ENCODE measurements around the gene PHF1.

The PHF1 gene

DNA sequence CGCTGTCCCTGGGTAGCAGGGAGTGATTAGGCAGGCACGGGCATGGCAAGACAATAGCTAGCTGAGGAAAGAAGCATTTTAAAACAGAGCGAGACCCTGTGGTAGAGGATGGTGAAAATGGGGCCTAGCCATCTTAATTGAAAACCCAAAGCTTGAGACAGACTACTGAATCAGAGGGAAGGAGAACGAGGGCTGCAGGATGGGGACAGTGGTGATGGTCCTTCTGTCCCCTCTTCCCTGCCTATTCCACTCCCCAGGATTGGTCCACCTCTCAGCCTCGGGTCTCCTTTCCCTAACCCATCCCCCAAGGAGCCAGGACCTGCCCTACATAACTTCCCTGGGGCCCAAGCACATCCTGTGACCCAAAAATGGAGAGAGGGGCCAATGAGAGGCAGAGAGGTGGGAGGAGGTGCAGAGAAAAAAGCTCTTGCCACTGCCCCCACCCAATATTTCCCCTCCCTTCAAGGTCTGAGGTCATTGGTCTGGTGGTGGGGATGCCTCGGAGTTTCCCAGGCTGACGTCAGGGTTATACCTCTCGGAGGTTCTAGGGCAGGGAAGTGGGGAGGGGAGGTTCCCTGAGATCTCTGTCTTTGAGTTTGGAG is 8.0 kb downstream of the PHF1 start:
- DNase-seq = peak; percentile 51 to 55

DNA sequence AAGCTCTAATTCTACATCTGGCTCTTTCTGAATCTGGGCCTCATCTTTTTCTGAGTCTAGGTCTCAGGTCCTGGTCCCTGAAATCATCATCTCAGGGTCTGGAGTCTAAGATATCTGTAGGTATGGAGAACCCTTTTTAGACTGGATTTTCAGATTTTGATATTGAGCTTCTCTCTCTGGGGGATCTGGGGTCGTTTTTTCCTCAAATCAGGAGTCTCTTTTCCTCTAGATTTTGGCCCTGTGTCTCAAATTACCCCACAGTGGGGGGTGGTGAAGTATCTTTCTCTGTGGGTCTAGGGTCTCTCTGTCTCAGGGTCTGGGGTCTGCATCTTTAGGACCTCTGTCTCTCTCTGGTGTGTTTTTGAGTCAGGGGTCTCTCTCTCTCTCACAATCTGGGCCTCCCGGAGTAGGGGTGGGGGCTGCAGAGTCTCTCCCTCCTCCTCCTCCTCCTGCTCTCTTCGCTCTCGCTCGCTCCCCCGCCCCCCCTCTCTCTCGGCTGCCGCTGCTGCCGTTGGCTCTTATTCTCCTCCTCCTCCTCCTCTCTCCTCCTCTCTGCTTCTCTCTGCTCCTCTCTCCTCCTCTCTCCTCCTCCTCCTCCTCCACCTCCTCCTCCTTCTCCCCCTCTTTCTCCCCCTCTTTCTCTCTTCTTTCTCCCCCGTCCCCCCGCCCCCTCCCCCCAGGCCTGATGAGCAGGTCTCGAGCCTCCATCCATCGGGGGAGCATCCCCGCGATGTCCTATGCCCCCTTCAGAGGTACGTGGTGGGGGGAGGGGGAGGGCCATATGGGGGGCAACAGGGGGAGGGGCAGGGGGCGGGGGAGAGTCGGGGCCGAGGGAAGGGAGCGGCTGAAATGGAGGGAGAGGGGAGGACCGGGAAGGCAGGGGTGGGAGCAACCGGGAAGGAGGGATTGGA is 9.0 kb downstream of the PHF1 start, which contains the start of gene SYNGAP1:
Gene SYNGAP1, plus strand, starts transcription at position 486 of the 911 bp plus-strand sequence. Its CDS starts 200 bp downstream, at position 686.
- DNase-seq = peak; percentile 51 to 53

DNA sequence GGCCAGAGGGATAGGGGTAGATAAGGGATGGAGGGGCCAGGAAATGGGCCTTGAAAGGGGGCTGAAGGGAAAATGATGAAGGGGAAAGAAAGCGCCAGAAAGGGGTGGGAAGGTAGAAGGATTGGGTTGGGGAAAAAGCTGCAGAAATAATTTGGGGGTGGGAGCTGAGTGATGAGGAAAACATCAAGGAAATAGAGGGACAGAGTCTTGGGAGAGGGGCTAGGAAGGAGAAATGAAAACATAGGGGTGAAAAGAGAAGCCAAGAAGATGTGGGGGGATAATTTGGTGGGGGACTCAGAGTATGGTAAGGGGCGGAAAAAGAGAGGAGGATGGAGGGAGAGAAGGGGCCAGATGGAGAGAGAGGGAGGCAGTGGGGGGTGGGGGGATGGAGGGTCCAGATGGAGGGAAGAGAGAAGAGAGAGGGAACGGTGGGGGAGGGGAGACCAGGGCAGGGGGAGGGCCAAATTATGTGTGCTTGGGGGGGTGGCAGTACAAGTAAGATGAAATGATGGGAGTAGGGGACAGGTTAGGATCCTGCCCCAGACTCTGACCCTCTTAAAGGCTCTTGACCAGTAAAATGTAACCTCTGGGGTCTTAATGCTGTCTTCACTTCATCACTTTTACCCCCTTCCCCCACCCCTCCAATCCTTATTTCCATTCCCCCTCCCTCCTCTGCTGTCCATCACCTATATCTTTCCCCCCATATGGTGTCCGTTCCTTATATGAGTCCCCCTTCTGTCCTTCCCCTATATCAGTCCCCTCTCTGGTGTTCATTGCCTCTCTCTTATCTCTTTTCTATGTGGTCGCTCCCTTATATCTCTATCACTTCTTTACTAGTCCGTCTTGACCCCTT is 9.9 kb downstream of the PHF1 start:
- DNase-seq = no peak

DNA sequence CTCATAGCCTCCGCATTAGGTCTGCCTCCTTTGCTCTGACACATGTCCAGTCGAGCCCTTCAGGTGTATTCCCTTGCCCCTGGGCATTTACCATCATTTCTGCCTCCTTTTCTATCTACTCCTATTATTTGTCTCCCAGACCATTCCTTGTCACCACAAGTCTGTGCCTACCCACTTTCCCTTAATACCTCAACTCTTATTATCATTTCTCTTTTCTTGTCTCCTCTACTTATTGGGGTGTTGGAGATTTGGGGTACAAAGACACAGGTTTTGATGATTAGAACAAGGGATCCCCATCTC is 10.5 kb downstream of the PHF1 start:
- no peak for DNase-seq

DNA sequence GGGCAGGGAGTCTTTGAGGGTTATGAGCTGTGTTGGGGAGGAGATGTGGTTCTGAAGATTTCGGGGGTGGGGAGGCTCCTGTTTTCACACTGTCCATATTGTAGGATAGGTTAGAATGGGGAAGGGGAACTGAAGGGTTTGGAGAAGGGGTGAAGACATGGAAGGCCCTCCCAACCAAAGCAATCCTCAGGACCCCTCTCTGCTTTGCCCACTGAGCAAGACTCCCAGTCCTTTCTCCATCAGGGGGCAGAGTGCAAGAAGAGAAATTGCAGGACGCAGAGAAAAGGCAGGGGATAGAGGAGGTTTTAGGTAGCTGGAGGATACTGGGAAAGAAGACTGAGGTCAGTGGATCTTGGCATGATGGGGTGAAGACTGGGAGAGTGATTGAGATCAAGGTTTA is 13.0 kb downstream of the PHF1 start:
- no peak for DNase-seq

DNA sequence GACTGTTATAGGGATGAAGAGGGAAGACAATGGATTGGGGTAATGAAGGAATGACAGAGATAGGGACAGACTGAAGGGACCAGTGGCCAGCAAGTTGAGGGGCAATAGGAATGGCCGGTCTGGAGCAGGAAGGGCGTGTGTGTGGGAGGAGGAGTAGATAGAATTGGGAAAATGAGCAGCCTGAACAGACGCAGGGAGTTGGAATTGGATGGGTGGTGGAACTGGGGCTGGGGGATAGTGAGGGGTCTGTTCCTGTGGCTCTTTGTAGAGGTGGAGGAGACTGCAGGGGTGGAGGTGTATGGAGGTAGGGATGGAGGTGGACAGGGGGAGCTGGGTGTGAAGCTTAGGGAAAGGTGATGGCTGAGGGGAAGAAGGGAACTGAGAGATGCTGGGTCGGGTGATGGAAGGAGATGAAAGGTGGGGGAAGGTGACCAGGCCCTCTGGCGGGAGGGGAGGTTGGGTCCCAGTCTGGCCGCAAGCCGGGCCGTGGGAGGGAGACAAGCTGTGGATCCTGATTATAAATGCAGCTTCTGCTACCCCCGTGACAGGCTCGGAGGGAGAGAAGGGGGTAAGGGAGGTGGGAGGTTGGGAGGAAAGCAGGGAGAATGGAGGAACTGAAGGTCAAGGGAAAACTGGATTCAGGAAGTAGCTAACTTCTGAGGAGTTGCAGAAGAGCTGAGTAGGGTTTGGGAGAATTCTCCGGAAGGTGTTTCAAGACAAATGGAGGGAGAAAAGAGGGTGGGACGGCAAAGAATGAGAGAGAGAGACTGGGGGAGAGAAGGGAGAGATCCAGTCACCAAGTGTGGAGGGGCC is 14.2 kb downstream of the PHF1 start:
- no peak for DNase-seq

DNA sequence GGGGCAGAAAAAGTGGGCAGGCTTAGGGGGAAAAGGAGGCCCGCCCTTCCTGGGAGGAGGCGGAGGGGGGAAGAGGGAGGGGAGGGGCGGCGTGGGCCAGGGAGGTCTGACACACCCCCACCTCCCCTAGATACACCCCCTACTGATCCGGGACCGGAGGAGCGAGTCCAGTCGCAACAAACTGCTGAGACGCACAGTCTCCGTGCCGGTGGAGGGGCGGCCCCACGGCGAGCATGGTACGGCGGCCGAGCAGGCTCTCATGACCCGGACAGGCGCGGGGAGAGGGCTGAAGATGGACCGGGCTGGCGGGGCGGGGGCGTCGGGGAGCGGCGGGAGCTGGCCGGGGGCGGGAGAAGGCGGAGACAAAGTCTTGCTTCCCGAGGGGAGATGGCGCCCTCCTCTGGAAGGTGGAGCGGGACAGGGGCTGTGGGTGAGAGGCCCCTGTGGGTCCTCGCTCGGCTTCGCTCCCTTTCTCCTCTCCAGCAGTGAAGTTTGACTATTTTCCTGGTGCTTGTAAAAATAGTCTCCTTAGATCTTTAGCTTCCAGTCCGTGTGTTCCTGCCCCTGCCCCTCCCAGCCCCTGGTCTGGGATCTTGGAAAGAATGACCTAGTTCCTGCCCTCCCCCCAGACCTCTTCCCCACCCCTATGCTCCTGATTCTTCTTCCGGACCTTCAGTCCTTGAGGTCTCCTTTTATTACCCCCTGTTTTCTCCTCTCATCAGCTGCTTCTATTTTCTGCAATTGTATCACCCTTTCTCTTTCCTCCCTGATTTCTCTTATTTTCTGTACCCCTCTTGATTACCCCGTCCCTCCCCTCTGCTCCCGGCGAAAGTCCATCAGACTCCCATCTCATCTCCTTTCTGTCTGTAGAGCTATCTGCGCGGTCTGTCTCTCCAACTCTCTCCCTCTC is 15.1 kb downstream of the PHF1 start:
- peak; percentile 83 to 84 for DNase-seq

DNA sequence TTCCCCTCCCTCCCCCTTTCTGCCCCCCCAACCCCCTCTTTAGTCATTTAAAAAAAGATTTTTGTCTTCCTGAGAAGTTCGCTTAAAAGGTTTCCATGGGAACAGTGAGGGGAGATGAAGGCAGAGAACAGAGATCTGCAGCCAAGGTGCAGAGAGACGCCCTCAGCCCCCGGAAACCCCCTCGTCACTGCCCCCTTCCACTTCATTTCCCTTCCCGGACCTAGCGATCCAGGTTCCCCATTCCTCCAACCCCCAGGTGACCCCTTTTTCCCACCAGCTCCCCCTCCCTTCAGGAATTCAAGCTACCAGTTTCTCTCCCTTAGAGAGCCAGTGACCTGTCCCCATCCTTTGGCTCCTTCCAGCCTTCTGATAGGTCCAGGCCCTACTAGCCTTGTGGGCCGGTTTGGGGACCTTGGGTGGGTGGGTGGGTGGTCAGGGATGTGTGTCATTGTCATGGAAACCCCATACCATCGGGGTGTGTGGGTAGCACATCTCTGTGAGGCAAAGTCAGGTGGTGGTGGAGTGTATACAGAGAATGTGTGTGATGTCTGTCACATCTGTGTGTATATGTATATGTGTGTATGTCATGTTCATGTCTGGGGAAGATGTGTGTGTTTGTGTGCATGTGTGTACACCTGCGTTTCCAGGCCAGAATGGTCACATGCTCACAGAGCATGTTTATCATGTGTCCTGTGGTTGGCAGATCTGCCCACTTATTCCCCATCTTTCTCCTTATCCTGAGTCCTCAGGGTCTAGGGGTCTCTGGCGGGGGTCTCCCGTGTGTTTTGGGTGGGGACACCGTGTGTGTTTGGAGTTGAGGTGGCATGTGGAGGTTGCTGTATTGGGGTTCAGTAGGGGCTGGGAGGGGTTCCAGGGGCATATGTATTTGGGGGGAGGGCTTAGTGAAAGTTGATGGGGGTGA is 16.0 kb downstream of the PHF1 start:
- DNase-seq = peak; percentile 31 to 33

DNA sequence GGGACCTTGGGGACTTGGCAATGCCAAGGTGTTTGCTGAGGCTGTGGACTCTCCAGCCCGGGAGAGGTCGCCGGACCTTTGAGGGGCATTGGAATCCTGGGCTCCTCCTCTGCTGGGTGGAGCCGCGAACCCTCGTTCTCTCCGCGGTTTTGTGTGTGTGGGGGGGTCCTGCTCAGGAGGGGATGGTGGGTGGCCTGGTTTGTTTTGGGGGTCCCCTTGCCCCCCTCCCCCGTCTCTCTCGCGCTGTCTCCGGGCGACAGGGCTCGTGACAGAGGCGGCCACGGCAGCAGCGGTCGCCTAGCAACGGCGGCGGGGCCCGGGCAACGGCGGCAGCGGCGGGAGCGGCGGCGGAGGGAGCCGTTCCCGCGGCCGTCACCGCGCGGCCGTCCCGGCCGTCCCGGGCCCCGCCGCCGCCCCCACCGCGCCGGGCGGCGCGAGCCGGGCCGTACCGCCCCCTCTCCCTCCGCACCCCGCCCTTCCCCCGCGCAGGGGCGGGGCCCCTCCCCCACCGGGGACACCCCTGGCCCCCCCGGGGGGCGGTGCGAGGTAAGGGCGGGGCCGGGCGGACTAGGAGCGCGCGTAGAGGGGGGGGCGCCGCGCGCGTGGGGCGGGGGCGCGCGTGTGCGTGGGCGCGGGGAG is 16.9 kb downstream of the PHF1 start:
- DNase-seq = peak; percentile 70 to 74

DNA sequence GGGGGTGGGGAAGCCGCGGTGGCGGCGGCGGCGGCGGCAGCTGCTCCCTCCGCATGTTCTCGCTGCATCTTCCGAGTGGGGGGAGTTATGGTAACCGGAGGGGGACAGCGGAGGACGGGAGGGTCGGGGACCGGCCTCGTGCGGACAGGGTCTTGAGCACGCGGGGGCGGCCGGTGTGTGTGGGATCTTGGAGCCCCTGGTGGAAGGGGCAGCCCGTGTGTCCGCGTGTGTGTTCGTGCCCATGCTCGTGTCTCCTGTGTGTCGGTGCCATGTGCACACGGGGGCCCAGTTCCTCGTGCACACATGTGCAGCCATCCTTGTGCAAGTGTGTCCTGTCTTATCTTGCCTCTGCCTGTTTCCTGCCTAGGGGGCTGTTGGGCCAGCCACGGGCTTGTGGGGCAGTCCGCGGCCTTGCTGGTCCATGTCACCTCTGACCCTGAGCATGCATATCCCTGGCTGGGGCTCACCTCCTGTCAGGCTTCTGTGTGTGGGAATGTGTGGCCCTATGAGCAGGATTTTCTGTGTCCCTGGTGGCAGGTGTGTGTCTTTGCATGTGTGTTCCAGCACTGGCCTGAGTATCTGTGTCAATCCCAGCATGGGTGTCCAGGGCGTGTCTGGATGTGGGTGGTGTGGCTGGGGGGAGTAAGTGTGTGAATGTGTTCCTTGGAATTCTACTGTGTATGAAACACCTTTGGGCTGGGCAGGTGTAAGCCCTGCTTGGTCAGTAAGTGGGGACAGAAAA is 17.6 kb downstream of the PHF1 start:
- DNase-seq = peak; percentile 22 to 36

DNA sequence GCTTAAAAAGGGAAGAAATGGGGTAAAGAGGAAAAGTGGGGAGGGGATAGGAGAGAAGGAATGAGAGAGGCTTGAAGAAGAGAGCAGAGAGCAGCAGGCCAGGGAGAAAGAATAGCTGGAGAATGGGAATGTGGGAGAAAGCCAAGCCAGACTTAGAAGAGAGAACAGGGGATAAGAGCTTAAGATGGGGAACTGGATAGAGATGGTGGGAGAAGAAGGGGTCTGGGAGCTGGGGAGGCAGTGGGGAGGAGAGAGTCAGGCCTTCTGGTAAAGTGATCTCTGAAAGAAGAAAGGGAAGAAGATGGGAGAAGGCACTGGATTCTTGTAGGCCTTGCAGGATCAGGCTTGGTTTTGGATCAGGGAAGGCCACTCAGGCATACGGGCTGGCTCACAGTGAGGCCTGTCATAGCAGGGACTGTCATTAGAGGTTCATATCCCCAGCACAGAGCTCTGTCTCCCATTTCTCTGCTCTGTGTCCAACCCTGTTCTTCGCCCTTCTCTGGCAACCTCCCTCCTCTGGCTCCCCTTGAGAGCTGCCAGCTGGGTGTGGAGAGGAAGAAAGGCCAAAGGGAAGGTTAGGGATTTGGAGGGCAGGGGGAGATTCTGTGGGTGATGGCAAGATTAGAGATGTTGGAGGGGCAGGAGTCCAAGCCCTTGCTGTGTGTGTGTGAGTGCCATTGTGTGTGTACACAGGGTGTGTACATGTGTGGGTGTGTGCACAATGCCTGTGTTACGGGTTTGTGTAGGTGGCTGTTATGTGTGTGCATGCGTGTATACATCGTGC is 18.3 kb downstream of the PHF1 start:
- DNase-seq = no peak

DNA sequence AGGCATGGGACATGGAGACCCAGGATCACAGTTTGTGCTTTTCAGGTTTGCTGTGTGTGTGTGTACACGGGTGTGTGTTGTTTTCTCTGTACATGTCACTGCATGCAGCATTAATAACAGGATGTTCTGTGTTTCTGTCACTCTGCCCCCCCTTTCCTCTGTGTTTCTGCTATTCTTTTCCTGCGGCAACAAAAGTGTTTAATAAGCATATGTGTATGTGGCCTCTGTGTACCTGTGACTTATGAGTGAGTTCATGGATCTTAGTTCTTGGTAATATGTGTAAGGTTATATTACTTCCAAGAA is 18.9 kb downstream of the PHF1 start:
- DNase-seq = no peak

DNA sequence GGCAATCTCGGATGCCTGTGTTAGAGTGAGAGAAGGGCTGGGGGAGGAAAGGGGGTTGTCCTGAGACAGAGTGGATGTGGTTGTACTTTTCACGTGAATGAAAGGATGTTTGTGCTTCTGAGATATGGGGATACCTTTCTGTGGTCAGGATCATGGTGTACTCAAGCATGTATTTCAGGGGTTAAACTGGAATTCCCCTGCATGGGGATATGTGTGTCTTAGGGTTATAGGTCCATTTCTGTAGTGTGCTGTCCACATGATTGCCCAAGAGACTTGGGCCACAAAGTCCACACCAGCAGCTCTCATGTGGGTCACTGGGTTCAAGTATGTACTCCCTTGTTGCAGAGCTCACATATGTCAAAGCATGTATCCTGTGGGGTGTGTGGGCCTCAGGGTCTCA is 19.5 kb downstream of the PHF1 start:
- DNase-seq = no peak

DNA sequence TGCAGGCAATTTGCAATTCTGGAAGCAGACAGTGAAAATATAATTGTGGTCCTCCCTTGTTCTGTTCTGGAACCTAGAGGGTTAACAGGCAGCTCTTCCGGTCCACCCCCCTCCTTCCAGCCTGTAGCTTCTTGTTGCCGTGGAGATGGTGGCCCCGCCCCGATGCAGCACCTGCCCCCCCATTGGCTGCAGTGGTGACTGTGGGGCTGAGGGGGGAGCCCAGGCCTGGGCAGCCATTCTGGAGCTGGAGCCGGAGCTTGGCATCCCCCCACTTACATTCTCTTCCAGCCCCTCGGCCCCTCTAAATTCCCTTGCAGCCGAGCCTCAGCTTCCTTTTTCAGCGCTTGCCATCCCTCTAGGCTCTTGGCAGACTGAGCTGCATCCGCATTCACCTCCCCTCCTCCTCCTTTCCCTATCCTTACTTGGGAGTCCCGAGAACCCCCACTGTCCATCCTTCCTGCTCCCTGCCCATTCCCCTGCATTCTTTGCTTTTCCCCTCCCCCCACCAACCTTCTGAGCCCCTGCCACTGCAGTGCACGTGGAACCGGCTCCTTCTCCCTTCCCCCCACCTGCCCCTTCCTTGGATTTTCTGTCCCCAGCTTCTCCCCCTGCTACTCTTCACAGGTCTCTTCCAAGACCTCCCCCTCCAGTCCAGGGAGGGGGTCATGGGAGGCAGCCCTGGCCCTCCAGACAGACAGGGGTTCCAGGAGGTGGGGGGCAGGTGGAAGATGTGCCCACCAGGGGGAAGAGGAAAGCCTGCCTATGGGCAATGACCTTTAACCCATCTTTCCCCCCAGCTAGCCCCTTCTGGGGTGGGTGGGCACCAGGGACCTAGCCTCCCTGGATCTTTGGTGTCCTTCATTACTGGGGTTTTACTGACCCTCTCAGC is 20.4 kb downstream of the PHF1 start:
- DNase-seq = peak; percentile 74 to 76

DNA sequence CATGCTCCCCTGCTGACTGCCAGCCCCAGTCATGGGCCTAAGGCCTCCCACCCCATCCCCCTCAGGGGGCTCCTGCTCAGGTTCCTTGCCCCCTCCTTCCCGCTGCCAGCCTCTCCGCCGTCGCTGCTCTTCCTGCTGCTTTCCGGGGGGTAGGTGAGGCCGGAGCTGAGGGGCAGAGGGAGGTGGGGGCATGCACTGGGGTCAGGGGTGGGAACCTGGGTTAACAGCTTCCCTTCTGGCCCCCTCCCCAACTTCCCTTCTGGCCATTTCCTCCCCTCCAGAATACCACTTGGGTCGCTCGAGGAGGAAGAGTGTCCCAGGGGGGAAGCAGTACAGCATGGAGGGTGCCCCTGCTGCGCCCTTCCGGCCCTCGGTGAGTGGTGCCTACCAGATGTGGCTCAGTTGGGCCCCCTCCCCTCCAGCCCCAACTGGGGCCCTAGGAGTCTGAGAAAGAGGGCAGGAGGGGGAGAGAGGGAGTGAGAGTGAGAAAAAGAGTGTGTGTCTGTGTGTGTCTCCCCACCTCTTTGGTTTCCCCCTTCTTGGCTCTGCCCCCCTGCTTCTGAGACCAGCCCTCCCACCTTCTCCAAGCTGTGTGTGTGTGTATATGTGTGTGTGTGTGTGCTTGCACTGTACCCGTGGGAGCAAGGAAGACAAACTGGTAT is 21.2 kb downstream of the PHF1 start:
- no peak for DNase-seq

DNA sequence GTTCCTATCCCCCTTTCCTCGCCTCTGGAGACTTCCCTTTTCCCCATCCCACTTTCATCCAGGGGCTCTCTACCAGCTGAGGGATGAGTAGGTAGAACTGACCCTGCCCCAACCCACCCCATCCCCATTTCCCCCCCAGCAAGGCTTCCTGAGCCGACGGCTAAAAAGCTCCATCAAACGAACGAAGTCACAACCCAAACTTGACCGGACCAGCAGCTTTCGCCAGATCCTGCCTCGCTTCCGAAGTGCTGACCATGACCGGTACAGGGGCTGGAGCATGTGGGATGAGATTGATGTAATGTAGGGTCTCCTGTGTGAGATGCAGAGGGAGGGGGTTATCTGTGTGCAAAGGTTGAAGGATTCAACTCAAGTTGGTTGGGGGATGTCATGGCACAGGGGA is 21.7 kb downstream of the PHF1 start:
- DNase-seq = no peak

DNA sequence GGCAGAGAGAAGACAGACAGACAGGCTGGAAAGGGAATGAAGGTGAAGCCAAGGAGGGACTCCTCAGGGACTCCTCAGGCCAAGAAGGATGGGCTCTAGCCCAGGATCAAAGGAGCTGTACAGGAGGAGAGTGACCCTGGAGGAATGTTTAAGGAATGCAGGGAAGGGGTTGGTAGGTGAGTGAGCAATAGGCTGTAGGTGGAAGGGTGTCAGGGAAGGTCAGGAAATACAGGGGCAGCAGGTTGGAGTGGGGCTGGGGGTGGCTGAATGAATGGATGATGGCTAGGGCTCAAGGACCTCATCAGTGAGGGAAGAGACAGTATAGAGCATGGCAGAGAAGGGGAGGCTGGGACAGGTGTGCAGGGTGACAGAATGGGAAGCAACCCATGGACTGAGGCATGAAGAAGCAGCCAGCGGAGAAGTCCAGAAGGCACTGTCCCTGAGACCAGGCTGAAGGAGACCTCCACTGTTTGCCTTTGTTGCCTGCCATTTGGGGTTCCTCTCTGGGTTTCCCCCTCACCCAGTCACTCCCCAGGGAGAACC is 22.3 kb downstream of the PHF1 start:
- no peak for DNase-seq
